Astrocyte (in vitro differentiated cells and primary cell): ENCODE measurements around the gene ANTXR1. TPM values are rescaled to one million over a fixed set of nuclear protein-coding genes. Genes with fewer than 3 reads are reported as not detected.

Experiments used
- DNase-seq: peaks from one replicate; pipeline ENCODE4 v3.0.0-alpha.2; 2010; ENCODE audit warnings: low read depth
- FAIRE-seq: peaks from 2 replicates; lab custom pipeline; 2011; peaks lifted over from hg19 to GRCh38; lab: Jason Lieb, UNC
- H2AFZ ChIP-seq: 2 replicates; pipeline ENCODE4 v1.6.0; 2012; ENCODE audit warnings: low read depth, low read length, inconsistent platforms
- H3K27ac ChIP-seq: 2 replicates; pipeline ENCODE4 v1.5.1; 2011; ENCODE audit warnings: low read depth, low read length, inconsistent platforms
- H3K27me3 ChIP-seq: 2 replicates; pipeline ENCODE4 v1.6.0; 2011; ENCODE audit warnings: low read length, inconsistent platforms; ENCODE audit not compliant: insufficient read depth
- H3K36me3 ChIP-seq: 2 replicates; pipeline ENCODE4 v1.5.1; 2011; ENCODE audit warnings: low read length, inconsistent platforms; ENCODE audit not compliant: insufficient read depth
- H3K4me1 ChIP-seq: 2 replicates; pipeline ENCODE4 v1.5.1; 2011; ENCODE audit warnings: low read length, inconsistent platforms; ENCODE audit not compliant: insufficient read depth
- H3K4me2 ChIP-seq: 2 replicates; pipeline ENCODE4 v1.6.0; 2012; ENCODE audit warnings: low read length, inconsistent platforms
- H3K4me3 ChIP-seq: 2 replicates; pipeline ENCODE4 v1.5.1; 2011; ENCODE audit warnings: low read depth, mild to moderate bottlenecking, low read length, inconsistent platforms; ENCODE audit not compliant: insufficient read depth
- H3K79me2 ChIP-seq: 2 replicates; pipeline ENCODE4 v1.6.0; 2012; ENCODE audit warnings: mild to moderate bottlenecking, low read length, inconsistent platforms; ENCODE audit not compliant: insufficient read depth
- H3K9ac ChIP-seq: 2 replicates; pipeline ENCODE4 v1.6.0; 2012; ENCODE audit warnings: mild to moderate bottlenecking, low read length, inconsistent platforms
- H3K9me3 ChIP-seq: 2 replicates; pipeline ENCODE4 v1.5.1; 2012; ENCODE audit warnings: low read depth, mild to moderate bottlenecking, low read length, inconsistent platforms; ENCODE audit not compliant: insufficient read depth
- H4K20me1 ChIP-seq: 2 replicates; pipeline ENCODE4 v1.6.0; 2012; ENCODE audit warnings: low read length, inconsistent platforms; ENCODE audit not compliant: insufficient read depth
- H3K27ac Mint-ChIP-seq: one replicate; pipeline ENCODE4 v1.8.0; 2021; ENCODE audit warnings: mild to moderate bottlenecking, mixed read lengths; ENCODE audit not compliant: unreplicated experiment
- H3K27me3 Mint-ChIP-seq: one replicate; pipeline ENCODE4 v1.8.0; 2021; ENCODE audit warnings: low read depth, mixed read lengths; ENCODE audit not compliant: unreplicated experiment
- H3K36me3 Mint-ChIP-seq: one replicate; pipeline ENCODE4 v1.8.0; 2021; ENCODE audit warnings: low read depth, mixed read lengths; ENCODE audit not compliant: unreplicated experiment
- H3K4me1 Mint-ChIP-seq: one replicate; pipeline ENCODE4 v1.8.0; 2021; ENCODE audit warnings: low read depth, mixed read lengths; ENCODE audit not compliant: unreplicated experiment
- H3K4me3 Mint-ChIP-seq: one replicate; pipeline ENCODE4 v1.8.0; 2021; ENCODE audit warnings: mild to moderate bottlenecking, moderate library complexity, mixed read lengths; ENCODE audit not compliant: unreplicated experiment
- H3K9me3 Mint-ChIP-seq: one replicate; pipeline ENCODE4 v1.8.0; 2021; ENCODE audit warnings: mild to moderate bottlenecking, mixed read lengths; ENCODE audit not compliant: unreplicated experiment
- EZH2 ChIP-seq: IDR thresholded peaks from 2 replicates; pipeline ENCODE4 v1.6.1; 2012; ENCODE audit warnings: mild to moderate bottlenecking, low read length, inconsistent platforms; ENCODE audit not compliant: insufficient read depth
- total RNA-seq: library from RNA; stranded (reverse); gene quantifications from 2 replicates; pipeline ENCODE4 v1.2.1, GENCODE V29; 2021
- TF ChIP-seq, protein P1 (sequence below): IDR thresholded peaks from 2 replicates; pipeline ENCODE4 v1.5.1; 2011; ENCODE audit warnings: low read depth, mild to moderate bottlenecking, inconsistent platforms, low read length, moderate library complexity; ENCODE audit not compliant: insufficient read depth

The ANTXR1 gene
- total RNA-seq, 1 donor from 2014 or later, result 67.8 TPM

GRCh38 chr2:68992341-68992740, 20.6 kb upstream of the ANTXR1 start:
- no peak overlapping the region for H3K27ac ChIP-seq
- no peak for DNase-seq
- no peak overlapping the region for H2AFZ ChIP-seq
- no peak overlapping the region for H3K4me2 ChIP-seq
- no peaks in the 10 kb centered on the region for H3K79me2 ChIP-seq
- no peak overlapping the region for H3K9ac ChIP-seq
- Mint-ChIP-seq H3K4me1 (peaks cover 3% of the 10 kb centered on the region), H3K9me3 (peaks cover 6% of the 10 kb centered on the region), H3K27ac (no peak overlapping the region), H3K4me3 (no peak overlapping the region), H3K27me3 (peaks cover 7% of the 10 kb centered on the region), H3K36me3 (no peaks in the 10 kb centered on the region)
- H3K36me3 ChIP-seq, result no peaks in the 10 kb centered on the region
- no peaks in the 10 kb centered on the region for H4K20me1 ChIP-seq
- no peak for FAIRE-seq
- no peaks in the 10 kb centered on the region for H3K9me3 ChIP-seq
- no peak for TF ChIP-seq EZH2
- TF ChIP-seq, protein P1, sequence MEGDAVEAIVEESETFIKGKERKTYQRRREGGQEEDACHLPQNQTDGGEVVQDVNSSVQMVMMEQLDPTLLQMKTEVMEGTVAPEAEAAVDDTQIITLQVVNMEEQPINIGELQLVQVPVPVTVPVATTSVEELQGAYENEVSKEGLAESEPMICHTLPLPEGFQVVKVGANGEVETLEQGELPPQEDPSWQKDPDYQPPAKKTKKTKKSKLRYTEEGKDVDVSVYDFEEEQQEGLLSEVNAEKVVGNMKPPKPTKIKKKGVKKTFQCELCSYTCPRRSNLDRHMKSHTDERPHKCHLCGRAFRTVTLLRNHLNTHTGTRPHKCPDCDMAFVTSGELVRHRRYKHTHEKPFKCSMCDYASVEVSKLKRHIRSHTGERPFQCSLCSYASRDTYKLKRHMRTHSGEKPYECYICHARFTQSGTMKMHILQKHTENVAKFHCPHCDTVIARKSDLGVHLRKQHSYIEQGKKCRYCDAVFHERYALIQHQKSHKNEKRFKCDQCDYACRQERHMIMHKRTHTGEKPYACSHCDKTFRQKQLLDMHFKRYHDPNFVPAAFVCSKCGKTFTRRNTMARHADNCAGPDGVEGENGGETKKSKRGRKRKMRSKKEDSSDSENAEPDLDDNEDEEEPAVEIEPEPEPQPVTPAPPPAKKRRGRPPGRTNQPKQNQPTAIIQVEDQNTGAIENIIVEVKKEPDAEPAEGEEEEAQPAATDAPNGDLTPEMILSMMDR, result no peak
- H3K4me3 ChIP-seq, result no peak overlapping the region
- H3K27me3 ChIP-seq, result peaks cover 2% of the 10 kb centered on the region
- peaks cover 4% of the 10 kb centered on the region for H3K4me1 ChIP-seq

- Mint-ChIP-seq H3K27me3 (peaks cover 7% of the 10 kb centered on the region), H3K27ac (no peak overlapping the region), H3K4me3 (no peak overlapping the region), H3K4me1 (peaks cover 3% of the 10 kb centered on the region), H3K9me3 (peaks cover 6% of the 10 kb centered on the region), H3K36me3 (no peaks in the 10 kb centered on the region)
- no peak for DNase-seq
- Histone ChIP-seq H3K27me3 (peaks cover 2% of the 10 kb centered on the region), H4K20me1 (no peaks in the 10 kb centered on the region), H3K79me2 (no peaks in the 10 kb centered on the region), H3K9ac (no peak overlapping the region), H3K9me3 (no peaks in the 10 kb centered on the region), H3K4me3 (no peak overlapping the region), H3K4me2 (no peak overlapping the region), H3K4me1 (peaks cover 4% of the 10 kb centered on the region), H2AFZ (no peak overlapping the region), H3K27ac (no peak overlapping the region), H3K36me3 (no peaks in the 10 kb centered on the region)
- TF ChIP-seq, protein P1, result no peak
- no peak for FAIRE-seq
Measured at GRCh38 chr2:68992933-68993332, 20.0 kb upstream of the ANTXR1 start.

DNA sequence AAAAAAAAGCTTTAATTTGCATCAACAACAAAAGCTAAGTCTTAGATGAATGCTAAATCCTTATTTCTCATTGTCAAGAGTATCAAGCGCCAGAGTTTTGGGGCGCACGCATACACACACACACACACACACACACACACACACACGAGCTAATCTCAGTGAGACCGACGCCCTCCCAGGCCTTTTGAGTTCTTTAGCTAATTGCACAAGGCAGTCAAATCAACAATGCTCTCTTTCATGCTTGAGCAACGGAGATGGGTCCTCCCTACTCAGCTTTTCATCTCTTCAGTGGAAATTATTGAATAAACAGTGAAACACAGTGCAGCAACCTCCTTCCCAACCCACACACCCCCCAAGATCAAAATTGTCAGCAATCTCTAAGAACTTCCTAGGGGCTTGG, 19.3 kb upstream of the ANTXR1 start:
- no peak overlapping the region for H2AFZ ChIP-seq
- H3K27me3 ChIP-seq, result peaks cover 2% of the 10 kb centered on the region
- TF ChIP-seq, protein P1, result no peak
- TF ChIP-seq EZH2, result no peak
- H3K36me3 ChIP-seq, result no peaks in the 10 kb centered on the region
- Mint-ChIP-seq H3K27ac (no peak overlapping the region), H3K4me1 (peaks cover 3% of the 10 kb centered on the region), H3K9me3 (peaks cover 6% of the 10 kb centered on the region), H3K27me3 (peaks cover 7% of the 10 kb centered on the region), H3K4me3 (no peak overlapping the region), H3K36me3 (no peaks in the 10 kb centered on the region)
- H3K9ac ChIP-seq, result no peak overlapping the region
- no peak overlapping the region for H3K27ac ChIP-seq
- no peak overlapping the region for H3K4me3 ChIP-seq
- H4K20me1 ChIP-seq, result no peaks in the 10 kb centered on the region
- H3K79me2 ChIP-seq, result no peaks in the 10 kb centered on the region
- no peak for DNase-seq
- H3K4me2 ChIP-seq, result no peak overlapping the region
- H3K9me3 ChIP-seq, result no peaks in the 10 kb centered on the region
- H3K4me1 ChIP-seq, result peaks cover 4% of the 10 kb centered on the region
- no peak for FAIRE-seq
